GM21528 (cell line): ENCODE results near the gene ZSCAN29.
"Not testable (repeated sequence)": the region's sequence is repeated elsewhere in the genome, so short reads cannot be mapped to it uniquely, and the experiment has no call there.

ENCODE experiments used
- ATAC-seq: cut with Tn5 transposase; IDR thresholded peaks from one replicate; pipeline ENCODE4 v1.9.1; 2021; ENCODE audit warnings: mild to moderate bottlenecking, moderate library complexity; ENCODE audit not compliant: unreplicated experiment, low FRiP score

Gene ZSCAN29

DNA sequence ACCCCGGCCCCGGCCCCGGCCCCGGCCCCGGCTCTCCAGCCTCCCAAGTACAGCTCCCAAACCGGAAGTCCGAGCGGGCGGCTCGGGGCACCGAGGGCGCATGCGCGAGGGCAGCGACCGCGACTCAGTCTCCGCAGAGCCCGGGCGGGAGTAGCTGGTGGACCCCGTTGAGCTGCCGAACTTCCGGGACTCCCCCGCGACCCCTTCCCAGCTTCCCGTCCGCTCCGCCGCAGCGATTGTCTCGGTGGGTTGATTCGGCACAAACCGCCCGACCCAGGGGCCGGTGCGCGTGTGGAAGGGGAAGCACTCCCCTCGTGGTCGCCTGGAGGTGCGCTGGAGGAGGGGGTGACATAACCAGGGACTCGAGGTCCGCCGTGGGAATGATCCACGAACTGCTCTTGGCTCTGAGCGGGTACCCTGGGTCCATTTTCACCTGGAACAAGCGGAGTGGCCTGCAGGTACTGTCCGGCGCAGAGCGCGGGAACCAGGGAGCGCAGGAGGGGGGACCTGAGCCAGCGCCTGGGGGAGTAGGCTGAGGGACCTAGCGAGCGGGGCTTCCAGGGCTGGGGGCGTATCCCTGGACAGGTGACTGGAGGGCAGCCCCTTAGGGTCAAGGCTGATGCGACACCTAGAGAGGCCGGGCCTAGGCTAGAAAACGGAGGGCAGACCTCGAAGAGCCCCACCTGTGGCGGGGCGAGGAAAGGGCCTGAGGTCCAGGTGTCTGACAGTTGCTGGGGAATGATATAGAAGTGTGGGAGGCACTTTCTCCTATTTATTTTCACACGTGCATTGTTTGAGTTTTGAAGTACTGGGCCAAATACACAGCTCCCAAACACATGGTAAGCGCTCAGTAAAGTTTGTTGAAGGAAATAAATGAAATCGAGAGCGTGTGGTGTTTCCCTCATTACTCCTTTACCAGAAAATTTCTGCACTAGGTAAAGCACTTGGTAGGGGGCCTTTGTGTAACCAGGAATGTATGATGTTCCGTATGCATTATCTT is at the start of gene ZSCAN29, which contains the start of gene TUBGCP4:
Gene ZSCAN29 (minus strand): TSS at position 69 of the 1,000 bp plus-strand sequence. CDS start 1,130 bp downstream, outside the sequence.
Gene TUBGCP4 (plus strand): TSS at position 127 of the 1,000 bp plus-strand sequence. CDS start 254 bp downstream, at position 381.
- peak; percentile 78 for ATAC-seq

DNA sequence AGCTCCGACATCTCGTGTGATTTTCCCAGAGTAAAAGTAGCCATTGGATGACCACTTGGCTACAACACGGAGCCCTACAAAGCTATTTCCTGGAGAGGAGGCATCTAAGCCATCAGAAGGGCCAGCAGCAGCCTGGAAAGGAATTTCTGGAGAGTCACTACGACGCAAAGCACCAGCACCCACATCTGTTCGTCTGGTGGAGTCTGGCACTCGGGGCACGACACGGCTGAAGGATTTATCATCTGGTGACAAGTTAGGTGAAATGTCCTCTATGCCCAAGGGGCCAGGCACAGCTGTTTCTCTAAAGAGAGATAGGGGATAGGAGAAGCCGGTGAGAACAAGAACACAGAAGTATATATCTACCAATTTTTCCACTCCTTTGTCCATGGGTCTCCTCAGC is 49.6 kb upstream of the ZSCAN29 start:
- ATAC-seq: no peak

DNA sequence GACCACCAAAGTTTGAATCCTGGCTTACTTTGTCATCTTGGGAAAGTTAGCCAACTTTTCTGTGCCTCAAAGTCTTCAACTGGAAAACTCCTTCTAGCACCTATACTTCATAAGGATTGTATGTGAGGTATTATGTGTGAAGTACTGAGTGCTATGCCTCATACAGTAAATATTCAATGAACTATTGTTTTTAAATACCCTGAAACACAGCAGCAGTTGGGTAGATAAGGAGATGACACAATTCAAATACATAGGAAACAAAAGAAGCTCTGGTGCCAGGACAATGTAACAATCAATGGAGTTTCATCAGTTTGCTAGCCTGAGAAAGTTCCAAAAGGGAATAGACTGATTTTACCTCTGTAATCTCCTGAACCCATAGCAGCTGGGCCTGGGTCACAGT is 43.4 kb upstream of the ZSCAN29 start:
- no peak for ATAC-seq

DNA sequence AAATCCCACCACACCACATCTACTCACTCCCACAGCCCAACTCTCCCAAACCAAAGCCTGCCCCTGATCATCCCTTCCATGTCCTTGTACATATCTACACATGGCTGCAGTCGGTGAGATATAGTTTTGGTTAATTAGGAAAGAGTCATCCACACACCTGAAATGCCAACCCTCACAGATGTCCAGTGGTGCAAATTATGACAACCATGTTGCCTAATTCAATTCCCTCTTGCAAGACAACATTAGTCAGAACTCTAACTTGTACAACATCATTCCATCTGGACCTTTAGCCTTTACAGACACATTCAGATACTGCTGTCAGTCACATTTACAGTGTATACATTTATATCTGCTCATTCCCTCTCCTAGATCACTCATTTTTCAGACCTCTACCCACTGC is 41.3 kb upstream of the ZSCAN29 start:
- no peak for ATAC-seq

DNA sequence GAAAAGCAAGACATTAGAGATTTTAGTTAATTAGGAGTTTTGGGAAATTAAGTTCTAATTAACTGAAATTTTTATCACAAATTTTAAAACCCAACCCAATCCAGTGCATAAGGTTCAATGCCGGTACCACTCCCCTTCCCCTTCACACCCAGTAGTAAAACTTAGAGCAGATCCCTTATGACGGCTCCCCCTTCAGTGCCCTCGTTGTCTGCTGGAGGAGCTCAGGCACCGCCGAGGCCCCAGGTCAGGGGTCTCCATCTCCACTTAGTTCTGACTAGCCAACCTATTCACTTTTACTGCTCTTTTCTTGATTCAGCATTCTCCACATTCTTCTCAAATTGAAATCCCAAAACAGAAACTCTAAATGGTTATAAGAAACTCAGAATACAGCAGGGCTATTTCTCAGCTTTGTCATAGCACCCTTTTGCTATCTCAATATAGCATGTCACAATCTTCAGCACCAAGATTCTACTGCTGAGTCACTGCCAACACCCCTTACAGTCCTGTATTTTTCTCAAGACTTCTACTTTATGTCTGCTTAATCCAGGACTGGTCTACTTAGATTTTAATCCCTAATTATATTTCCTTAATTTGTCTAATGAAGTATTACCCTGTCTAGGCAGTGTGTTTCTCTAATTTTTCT is 39.9 kb upstream of the ZSCAN29 start:
- no peak for ATAC-seq

DNA sequence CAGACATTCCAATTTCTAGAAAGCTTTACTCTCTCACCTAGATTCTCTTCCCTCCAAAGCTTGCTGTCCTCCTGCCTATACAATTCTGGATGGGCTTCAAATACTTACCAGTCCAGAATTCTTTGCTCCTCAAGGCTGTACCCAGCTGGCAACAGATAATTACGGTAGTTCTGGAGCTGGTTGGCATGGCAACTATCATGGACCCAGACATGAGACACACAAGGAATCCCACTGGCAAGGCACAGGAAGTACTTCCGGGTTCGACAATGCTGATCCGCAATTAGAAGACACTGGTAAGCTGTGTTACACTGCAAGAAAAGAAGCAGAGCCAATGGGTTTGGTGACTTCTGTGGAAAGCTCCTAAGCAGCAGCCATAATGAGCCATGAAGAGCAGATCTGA is 37.9 kb upstream of the ZSCAN29 start:
- no peak for ATAC-seq

DNA sequence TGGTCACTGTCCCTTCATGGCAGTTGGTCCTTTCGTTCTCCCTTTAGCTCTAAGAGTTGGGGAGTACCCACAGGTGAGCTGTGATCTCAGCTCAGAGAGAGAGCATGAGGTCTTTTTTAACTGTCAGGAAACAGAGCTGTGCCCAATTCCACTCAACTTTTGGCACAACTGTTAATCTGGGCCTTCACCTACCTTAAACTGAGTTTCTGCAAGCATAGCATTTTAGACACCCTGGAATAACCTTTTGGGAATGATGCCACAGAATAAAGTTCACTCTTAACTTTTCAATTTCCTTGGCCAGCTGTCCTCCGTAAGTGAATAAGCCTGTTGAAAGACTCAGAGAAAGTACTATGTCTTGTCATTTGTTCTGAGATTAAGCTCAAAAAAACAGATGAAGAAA is 36.0 kb upstream of the ZSCAN29 start:
- ATAC-seq: no peak

DNA sequence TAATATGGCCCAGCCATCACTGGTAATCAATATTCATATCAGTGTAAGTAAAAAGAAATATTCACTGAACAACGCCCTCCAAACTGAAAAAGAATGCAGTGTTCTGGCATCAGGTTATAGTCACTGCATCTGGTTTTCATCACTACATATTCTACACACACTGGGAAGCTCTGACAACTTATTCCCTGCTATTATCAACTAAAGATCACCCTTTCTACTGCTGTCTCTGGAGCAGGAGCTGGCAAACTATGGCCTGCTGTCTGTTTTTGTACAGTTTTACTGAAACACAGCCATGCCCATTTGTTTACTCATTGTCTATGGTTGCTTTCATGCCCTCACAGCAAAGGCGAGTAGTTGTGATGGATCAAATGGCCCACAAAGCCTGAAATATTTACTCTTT is 35.3 kb upstream of the ZSCAN29 start:
- ATAC-seq: no peak

DNA sequence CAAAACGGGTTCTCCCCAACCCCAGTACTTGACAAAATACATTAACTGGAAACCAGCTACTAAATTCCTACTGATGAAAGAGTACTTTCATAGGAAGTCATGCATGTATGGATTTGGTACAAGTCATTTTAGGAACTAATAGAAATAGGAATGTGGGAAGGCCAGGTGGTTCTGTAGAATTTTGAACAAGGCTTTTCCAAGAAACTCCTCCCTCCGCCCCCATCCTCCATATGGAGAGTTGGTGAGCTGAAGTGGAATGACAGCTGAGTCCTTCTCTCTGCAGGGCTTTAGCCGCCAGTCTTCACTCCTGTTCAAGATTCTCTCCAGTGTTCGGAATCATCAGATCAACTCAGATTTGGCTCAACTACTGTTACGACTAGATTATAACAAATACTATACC is 33.3 kb upstream of the ZSCAN29 start:
- no peak for ATAC-seq

DNA sequence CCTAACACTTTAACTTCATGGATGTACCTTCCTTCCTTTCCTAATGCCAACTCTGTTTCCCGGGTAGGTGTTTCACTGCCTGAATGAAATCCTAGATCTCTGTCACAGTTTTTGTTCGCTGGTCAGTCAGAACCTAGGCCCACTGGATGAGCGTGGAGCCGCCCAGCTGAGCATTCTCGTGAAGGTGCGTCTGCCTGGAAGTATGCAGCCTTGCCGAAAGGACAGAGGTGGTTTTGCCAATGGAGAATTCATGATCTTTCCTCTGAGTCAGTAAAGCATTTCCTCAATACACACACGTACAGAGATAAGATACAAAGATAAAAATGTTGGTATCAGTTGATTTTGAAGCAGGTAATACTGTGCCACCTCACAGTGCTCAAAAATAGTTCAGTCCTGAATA is 32.8 kb upstream of the ZSCAN29 start:
- ATAC-seq: no peak

DNA sequence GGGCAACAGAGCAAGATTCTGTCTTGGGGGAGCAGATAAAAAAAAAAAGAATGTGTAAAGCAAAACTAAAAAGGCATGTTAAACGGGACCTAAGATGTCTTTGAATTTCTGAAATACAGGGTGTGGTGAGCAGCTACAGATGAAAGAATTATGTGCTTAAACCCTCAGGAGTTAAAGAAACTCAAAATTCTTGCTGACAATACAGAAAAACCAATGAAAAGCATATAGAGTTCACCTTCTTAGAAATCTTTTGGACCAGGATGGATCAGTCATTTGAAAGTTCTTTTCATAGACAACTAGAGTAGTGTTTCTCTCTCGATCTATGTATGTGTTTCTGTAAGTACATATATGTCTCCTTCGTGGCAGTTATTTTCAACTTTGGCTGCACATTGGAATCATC is 31.4 kb upstream of the ZSCAN29 start:
- ATAC-seq: no peak

DNA sequence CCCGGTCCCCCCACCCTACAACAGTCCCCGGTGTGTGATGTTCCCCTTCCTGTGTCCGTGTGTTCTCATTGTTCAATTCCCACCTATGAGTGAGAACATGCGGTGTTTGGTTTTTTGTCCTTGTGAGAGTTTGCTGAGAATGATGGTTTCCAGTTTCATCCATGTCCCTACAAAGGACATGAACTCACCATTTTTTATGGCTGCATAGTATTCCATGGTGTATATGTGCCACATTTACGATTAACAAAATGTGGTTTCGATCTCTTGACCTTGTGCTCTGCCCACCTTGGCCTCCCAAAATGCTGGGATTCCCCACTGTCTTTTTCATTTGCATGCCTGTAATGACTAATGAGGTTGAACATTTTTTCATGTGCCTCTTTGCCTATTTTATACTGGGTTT is 22.7 kb upstream of the ZSCAN29 start:
- not testable (repeated sequence) for ATAC-seq

DNA sequence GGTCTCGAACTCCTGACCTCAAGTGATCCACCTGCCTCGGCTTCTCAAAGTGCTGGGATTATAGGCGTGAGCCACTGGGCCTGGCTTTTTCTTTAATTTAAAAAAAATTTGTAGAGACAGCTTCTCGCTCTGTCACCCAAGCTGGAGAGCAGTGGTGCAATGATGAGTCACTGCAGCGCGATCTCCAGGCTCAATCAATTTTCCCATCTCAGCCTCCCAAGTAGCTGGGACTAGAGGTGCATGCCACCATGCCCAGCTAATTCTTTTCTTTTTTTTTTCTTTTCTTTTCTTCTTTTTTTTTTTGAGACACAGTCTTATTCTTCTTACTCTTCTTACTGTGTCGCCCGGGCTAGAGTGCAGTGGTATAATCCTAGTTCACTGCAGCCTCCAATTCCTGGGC is 19.9 kb upstream of the ZSCAN29 start:
- no peak for ATAC-seq

DNA sequence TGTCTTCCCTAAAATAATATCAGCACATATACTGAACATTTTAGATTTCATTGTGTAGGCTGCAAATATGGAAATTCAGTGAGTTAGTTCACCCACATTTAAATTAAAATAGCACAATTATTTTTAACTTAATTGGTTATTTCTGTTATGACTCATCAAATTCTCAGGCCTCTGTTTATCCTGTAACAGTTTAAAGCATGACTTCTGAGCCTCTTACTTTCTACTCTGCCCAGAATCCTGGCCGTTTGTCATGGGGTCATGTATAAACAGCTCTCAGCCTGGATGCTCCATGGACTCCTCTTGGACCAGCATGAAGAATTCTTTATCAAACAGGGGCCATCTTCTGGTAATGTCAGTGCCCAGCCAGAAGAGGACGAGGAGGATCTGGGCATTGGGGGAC is 12.2 kb upstream of the ZSCAN29 start:
- no peak for ATAC-seq

DNA sequence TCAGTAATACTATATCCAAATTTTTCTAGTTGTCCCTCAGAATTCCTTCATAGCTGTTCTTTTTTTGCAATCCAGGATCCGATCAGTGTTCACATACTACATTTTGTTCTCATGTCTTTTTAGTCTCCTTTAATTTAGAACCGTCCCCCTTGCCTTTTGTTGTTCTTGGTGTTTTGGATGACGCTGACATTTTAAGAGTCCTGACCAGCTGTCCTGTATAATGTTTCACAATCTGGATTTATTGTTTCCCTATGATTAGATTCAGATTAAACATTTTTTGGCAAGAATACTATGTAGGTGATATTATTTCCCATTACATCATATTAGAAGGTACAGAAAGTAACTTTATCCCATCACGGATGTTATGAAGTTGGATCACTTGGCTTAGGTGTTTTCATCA is 11.5 kb upstream of the ZSCAN29 start:
- ATAC-seq: no peak

DNA sequence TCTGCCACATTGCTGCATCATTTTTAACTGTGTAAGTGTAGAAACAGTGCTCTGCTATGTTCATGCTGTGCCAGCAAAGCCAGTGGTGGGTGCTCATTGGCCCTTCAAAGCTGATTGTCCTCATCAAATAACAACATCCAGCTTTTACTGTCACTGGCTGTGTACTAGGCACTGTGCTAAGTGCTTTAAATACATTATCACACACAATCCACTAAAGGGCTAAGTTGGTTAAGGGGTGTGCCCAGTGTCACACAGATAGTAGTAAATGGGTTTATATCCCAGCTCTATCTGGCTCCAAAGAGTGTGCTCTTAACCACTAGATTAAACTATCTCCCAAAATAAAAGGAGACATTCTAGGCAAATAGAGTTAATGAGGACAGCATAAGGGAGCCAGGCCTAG is 7.8 kb upstream of the ZSCAN29 start:
- no peak for ATAC-seq

DNA sequence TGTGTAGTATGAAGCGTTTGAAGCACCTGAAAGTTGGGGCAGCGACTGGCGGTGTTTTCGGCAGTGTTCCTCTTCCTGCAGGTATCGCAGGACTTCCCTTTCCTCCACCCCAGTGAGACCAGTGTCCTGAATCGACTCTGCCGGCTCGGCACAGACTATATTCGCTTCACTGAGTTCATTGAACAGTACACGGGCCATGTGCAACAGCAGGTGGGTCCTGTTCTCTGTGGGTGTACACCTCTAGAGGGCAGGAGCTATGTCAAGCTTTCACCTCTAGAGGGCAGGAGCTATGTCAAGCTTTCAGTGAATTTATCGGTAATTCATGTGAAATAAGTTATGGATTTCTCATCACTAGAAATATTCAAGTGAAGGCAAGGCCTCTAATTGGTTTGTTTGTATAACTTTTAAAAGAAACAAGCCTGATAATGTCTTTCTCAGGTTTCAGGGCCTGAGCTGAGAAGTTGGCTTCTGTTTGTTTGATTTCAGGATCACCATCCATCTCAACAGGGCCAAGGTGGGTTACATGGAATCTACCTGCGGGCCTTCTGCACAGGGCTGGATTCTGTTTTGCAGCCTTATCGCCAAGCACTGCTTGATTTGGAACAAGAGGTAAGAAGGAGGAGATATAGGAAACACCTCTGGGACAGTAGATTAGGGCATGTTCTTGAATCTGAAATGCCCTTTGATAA is 5.3 kb upstream of the ZSCAN29 start:
- no peak for ATAC-seq

DNA sequence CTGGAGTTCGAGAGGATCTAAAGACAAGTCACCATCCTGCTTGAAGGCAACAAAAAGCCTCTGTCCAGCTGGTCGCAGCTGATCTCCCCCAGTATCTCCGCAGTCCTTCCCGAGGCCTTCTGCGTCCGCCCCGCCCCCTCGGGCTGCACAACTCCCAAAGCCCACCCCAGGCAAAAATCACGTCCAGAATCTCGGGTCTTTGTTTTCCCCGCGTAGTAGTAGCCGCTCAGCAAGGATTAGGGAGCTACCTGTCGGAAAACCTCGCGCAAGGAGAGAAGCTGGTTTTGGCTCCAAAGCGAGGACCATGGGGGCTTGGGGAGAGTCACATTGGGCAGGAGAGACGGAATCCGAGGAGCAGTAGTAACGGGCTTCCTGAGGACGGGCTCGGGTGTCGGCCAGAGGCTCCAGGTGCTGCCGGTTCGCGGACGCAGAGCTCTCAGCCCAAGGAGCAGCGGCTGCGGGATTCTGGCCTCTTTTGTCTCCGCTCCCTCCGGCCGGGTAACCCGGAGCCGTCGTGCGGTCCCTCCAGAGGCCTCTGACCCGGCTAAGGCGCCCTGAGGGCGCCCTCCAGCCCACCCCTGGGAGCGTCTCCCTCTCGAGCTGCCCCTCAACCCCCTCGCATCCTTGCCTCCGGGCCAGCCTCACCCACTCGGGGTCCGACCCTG is 401 bp downstream of the ZSCAN29 start:
- peak; percentile 47 for ATAC-seq

DNA sequence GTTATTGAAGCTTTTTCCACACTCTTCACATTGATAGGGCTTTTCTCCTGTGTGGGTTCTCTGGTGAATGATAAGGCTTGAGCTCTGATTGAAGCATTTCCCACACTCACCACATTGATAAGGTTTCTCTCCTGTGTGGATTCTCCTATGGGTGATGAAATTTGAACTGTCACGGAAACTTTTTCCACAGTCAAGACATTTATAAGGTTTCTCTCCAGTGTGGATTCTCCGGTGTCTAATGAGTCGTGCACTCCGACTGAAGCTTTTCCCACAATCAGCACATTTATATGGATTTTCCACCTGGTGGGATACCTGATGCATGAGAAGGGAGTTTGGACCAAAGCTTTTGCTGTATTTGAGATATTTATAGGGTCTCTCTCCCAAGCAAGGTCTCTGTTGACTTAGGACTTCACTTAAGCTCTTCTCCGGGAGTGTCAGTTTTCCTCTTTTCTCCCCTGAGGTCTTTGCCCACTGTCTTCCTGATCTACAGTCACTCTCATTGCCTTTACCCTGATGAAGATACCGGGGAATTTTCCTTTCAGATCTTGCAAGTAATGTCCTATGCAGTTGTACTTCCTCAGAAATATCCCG is 9.4 kb downstream of the ZSCAN29 start:
- no peak for ATAC-seq

DNA sequence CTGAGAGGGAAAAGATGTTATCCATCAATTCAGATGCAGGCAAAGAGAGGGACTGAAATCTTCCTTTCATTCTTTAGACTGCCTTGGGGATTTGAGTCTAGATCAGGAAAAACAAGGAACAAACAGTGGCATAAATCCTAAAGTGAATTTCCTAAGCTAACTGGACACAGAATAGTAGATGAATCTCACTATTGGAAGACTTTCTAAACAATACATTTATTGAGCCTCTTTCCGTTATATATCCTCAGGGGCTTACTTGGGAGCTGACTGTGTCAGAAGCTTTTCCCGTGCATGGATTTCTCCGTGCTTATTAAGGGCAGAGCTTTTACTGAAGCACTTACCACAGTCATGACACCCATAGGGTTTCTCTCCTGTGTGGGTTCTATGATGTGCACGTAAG is 10.0 kb downstream of the ZSCAN29 start:
- no peak for ATAC-seq
